NB4 (cell line): ENCODE data around the gene RBBP8.

Experiments
- POLR2A ChIP-seq: IDR thresholded peaks from 2 replicates; pipeline ENCODE4 v1.6.1; 2011; ENCODE audit warnings: mild to moderate bottlenecking; ENCODE audit not compliant: insufficient read length; ENCODE audit errors: extremely low read depth
- TF ChIP-seq, protein P1 (sequence below): IDR thresholded peaks from one replicate; pipeline ENCODE4 v1.5.1; 2012; ENCODE audit warnings: low read depth, low read length
- TF ChIP-seq, protein P2 (sequence below): IDR thresholded peaks from 2 replicates; pipeline ENCODE4 v1.6.1; 2011; ENCODE audit warnings: low read depth, low read length

DNA sequence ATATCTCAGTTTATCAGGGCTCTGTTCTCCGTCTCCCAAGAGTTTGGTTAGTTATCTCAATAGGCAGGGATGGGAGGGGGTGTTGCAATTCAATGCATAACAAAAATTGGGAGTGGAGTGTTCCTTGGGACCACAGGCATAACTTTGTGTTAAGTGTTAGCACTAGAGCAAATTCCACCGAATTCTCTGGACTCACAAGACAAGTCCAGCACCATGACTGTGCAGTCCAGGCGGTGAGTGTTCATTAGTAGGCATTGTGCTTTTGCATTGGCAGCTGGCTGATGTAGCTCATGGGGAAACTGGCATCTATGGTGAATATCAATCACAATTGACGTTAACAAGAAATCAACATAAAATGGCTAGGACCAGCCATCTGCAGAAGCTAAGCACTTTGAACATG is 123.2 kb downstream of the RBBP8 start:
- no peak for TF ChIP-seq POLR2A
- TF ChIP-seq, protein P1, sequence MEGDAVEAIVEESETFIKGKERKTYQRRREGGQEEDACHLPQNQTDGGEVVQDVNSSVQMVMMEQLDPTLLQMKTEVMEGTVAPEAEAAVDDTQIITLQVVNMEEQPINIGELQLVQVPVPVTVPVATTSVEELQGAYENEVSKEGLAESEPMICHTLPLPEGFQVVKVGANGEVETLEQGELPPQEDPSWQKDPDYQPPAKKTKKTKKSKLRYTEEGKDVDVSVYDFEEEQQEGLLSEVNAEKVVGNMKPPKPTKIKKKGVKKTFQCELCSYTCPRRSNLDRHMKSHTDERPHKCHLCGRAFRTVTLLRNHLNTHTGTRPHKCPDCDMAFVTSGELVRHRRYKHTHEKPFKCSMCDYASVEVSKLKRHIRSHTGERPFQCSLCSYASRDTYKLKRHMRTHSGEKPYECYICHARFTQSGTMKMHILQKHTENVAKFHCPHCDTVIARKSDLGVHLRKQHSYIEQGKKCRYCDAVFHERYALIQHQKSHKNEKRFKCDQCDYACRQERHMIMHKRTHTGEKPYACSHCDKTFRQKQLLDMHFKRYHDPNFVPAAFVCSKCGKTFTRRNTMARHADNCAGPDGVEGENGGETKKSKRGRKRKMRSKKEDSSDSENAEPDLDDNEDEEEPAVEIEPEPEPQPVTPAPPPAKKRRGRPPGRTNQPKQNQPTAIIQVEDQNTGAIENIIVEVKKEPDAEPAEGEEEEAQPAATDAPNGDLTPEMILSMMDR: no peak
- TF ChIP-seq, protein P2, sequence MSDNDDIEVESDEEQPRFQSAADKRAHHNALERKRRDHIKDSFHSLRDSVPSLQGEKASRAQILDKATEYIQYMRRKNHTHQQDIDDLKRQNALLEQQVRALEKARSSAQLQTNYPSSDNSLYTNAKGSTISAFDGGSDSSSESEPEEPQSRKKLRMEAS: no peak
